Trophoblast cell (in vitro differentiated cells and primary cell): ENCODE measurements around the gene ATP23.

Experiments
- DNase-seq, 2 donors: peaks; one replicate each; pipeline ENCODE4 v3.0.0-alpha.2; 2016
- H2AFZ ChIP-seq: 2 replicates; pipeline ENCODE4 v1.6.1; 2013; ENCODE audit warnings: low read length, moderate library complexity, mild to moderate bottlenecking; ENCODE audit not compliant: insufficient read depth, poor library complexity
- H2AK5ac ChIP-seq: 2 replicates; pipeline ENCODE4 v1.6.1; 2013; ENCODE audit warnings: mild to moderate bottlenecking, low read length
- H2BK120ac ChIP-seq: 2 replicates; pipeline ENCODE4 v1.6.1; 2013; ENCODE audit warnings: low read length, mild to moderate bottlenecking, moderate library complexity; ENCODE audit not compliant: insufficient read depth, poor library complexity
- H2BK12ac ChIP-seq: 2 replicates; pipeline ENCODE4 v1.6.1; 2013; ENCODE audit warnings: mild to moderate bottlenecking, low read length, moderate library complexity
- H2BK5ac ChIP-seq: 2 replicates; pipeline ENCODE4 v1.6.1; 2013; ENCODE audit warnings: low read length, low read depth, moderate library complexity, mild to moderate bottlenecking; ENCODE audit not compliant: poor library complexity
- H3K14ac ChIP-seq: 2 replicates; pipeline ENCODE4 v1.6.1; 2013; ENCODE audit warnings: mild to moderate bottlenecking, low read length
- H3K18ac ChIP-seq: 2 replicates; pipeline ENCODE4 v1.6.1; 2013; ENCODE audit warnings: mild to moderate bottlenecking, low read length
- H3K23ac ChIP-seq: 2 replicates; pipeline ENCODE4 v1.6.1; 2013; ENCODE audit warnings: low read length
- H3K27ac ChIP-seq: 2 replicates; pipeline ENCODE4 v1.5.1; 2013; ENCODE audit warnings: low read depth, mild to moderate bottlenecking, inconsistent platforms, low read length, moderate library complexity
- H3K27me3 ChIP-seq: 2 replicates; pipeline ENCODE4 v1.6.1; 2013; ENCODE audit warnings: inconsistent platforms, mild to moderate bottlenecking, low read length, moderate library complexity; ENCODE audit not compliant: insufficient read depth
- H3K36me3 ChIP-seq, 2 experiments: 1 replicate in 1 of 2; 2 replicates in 1 of 2; pipeline ENCODE4 v1.6.1; 2013; ENCODE audit warnings: low read length in 2 of 2, mild to moderate bottlenecking in 2 of 2, moderate library complexity in 1 of 2; ENCODE audit not compliant: insufficient read depth in 2 of 2, control insufficient read depth in 1 of 2
- H3K4ac ChIP-seq: 2 replicates; pipeline ENCODE4 v1.6.1; 2013; ENCODE audit warnings: low read depth, mild to moderate bottlenecking, low read length, moderate library complexity
- H3K4me1 ChIP-seq, 2 experiments: 1 replicate in 1 of 2; 2 replicates in 1 of 2; pipeline ENCODE4 v1.6.1; 2013; ENCODE audit warnings: low read length in 2 of 2, mild to moderate bottlenecking in 2 of 2, moderate library complexity in 1 of 2; ENCODE audit not compliant: insufficient read depth in 2 of 2, control insufficient read depth in 1 of 2
- H3K4me2 ChIP-seq: 2 replicates; pipeline ENCODE4 v1.6.1; 2013; ENCODE audit warnings: inconsistent platforms, mild to moderate bottlenecking, low read length, moderate library complexity
- H3K4me3 ChIP-seq: 2 replicates; pipeline ENCODE4 v1.5.1; 2013; ENCODE audit warnings: mild to moderate bottlenecking, low read depth, low read length, inconsistent platforms
- H3K79me1 ChIP-seq: one replicate; pipeline ENCODE4 v1.6.1; 2013; ENCODE audit warnings: low read length
- H3K79me2 ChIP-seq: 2 replicates; pipeline ENCODE4 v1.6.1; 2013; ENCODE audit warnings: low read length, mild to moderate bottlenecking; ENCODE audit not compliant: control insufficient read depth, insufficient read depth, poor library complexity
- H3K9ac ChIP-seq: 2 replicates; pipeline ENCODE4 v1.6.1; 2013; ENCODE audit warnings: mild to moderate bottlenecking, low read length
- H3K9me3 ChIP-seq: 2 replicates; pipeline ENCODE4 v1.6.1; 2013; ENCODE audit warnings: low read depth, mild to moderate bottlenecking, control low read depth, inconsistent platforms, low read length; ENCODE audit not compliant: insufficient read depth
- H4K12ac ChIP-seq: 2 replicates; pipeline ENCODE4 v1.6.1; 2013; ENCODE audit warnings: low read depth, mild to moderate bottlenecking, low read length, moderate library complexity
- H4K8ac ChIP-seq: 2 replicates; pipeline ENCODE4 v1.6.1; 2013; ENCODE audit warnings: low read depth, mild to moderate bottlenecking, low read length, moderate library complexity
- H4K91ac ChIP-seq: one replicate; pipeline ENCODE4 v1.6.1; 2013; ENCODE audit warnings: low read depth, mild to moderate bottlenecking, low read length, moderate library complexity
- WGBS: extraction: QIAGEN DNeasy Blood & Tissue Kit; methylation state at CpG from one replicate; pipeline ENCODE4 v1.1.7; 2013; ENCODE audit warnings: missing lambda C conversion rate; ENCODE audit not compliant: insufficient read length, insufficient coverage; ENCODE audit errors: extremely low coverage; 5-methylcytosine and 5-hydroxymethylcytosine counted together

Gene ATP23

DNA sequence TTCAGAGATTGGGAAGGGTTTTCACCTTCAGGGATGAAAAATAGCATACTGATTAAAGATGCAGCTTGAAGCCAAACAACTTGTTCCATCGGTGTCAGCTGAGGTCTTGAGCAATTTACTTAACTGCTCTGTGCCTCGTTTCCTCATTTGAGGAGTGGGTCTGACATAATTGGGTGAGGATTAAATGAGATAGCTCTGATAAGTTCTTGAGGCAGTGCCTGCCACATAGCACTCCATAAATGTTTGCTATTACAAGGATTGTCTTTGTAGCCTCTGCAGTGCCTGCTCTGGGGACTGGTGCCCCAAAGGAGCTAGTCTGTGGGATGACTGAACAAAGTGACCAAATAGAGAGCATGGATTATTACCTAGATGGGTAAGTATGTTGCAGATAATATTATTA is 50.6 kb downstream of the ATP23 start:
- Histone ChIP-seq H3K36me3 (no peaks in the 10 kb centered on the region), H4K8ac (no peak overlapping the region), H2BK12ac (no peak overlapping the region), H3K9me3 (peaks cover 2% of the 10 kb centered on the region), H3K9ac (no peak overlapping the region), H3K79me2 (no peaks in the 10 kb centered on the region), H2BK120ac (no peak overlapping the region), H2AK5ac (no peak overlapping the region), H4K12ac (no peak overlapping the region), H3K18ac (no peak overlapping the region), H3K14ac (no peak overlapping the region), H3K27me3 (no peaks in the 10 kb centered on the region), H2AFZ (no peak overlapping the region), H3K4ac (no peak overlapping the region), H4K91ac (no peak overlapping the region), H2BK5ac (no peak overlapping the region), H3K79me1 (no peaks in the 10 kb centered on the region), H3K4me1 (no peaks in the 10 kb centered on the region), H3K23ac (no peak overlapping the region), H3K27ac (no peak overlapping the region), H3K4me2 (no peak overlapping the region), H3K4me3 (no peak overlapping the region)
- WGBS = no CpG with 5 or more reads among the region's 2 CpGs
- no peak for DNase-seq

DNA sequence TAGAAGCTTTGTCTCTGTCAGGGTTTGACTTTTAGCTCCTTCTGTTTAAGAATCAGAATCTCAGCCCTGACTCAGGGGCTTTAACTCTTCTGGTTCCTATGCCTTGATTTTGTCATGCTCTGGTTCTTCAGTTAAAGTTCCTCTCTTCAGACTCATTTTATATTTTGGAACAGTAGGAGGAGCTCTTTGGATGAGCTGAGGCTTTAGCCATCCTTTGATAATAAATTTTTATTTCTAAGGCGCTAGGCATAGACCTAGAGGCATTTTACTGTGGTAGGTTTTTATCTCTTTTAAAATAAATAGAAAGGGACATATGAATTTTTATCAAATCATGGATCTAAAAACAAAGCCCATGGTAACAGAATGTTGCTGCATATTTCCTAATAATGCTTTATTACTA is 51.7 kb downstream of the ATP23 start:
- Histone ChIP-seq H3K36me3 (no peaks in the 10 kb centered on the region), H3K27me3 (no peaks in the 10 kb centered on the region), H3K4ac (no peak overlapping the region), H2BK12ac (no peak overlapping the region), H3K18ac (no peak overlapping the region), H3K4me2 (no peak overlapping the region), H3K4me1 (no peaks in the 10 kb centered on the region), H2BK5ac (no peak overlapping the region), H2BK120ac (no peak overlapping the region), H2AK5ac (no peak overlapping the region), H3K27ac (no peak overlapping the region), H3K4me3 (no peak overlapping the region), H4K91ac (no peak overlapping the region), H3K14ac (no peak overlapping the region), H3K79me1 (no peaks in the 10 kb centered on the region), H3K9me3 (peaks cover 13% of the 10 kb centered on the region), H4K8ac (no peak overlapping the region), H2AFZ (no peak overlapping the region), H3K79me2 (no peaks in the 10 kb centered on the region), H4K12ac (no peak overlapping the region), H3K23ac (no peak overlapping the region), H3K9ac (no peak overlapping the region)
- WGBS = no CpG with 5 or more reads among the region's 1 CpG
- DNase-seq = peak in 1 of 2 donors; percentile 4

DNA sequence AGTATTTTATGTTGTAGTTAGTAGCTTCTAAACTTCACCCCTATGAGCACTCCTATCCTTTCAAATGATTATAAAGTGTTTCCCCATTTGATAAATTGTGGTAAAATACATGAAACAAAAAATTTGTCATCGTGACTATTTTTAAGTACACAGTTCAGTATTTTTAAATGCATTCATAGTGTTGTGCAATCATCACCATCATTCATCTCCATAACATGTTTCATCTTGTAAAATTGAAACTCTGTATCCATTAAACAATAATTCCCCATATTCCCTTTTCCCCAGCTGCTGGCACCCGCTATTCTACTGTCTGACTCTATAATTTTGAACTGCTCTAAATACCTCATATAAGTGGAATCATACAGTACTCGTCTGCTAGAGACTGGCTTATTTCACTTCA is 52.5 kb downstream of the ATP23 start:
- H3K9me3 ChIP-seq = peaks cover 20% of the 10 kb centered on the region
- H3K79me2 ChIP-seq = no peaks in the 10 kb centered on the region
- no CpG with 5 or more reads among the region's 3 CpGs for WGBS
- H2BK5ac ChIP-seq = no peak overlapping the region
- no peaks in the 10 kb centered on the region for H3K79me1 ChIP-seq
- H2AK5ac ChIP-seq = no peak overlapping the region
- no peaks in the 10 kb centered on the region for H3K27me3 ChIP-seq
- H4K8ac ChIP-seq = no peak overlapping the region
- H4K12ac ChIP-seq = no peak overlapping the region
- no peak overlapping the region for H2BK12ac ChIP-seq
- H3K36me3 ChIP-seq = no peaks in the 10 kb centered on the region
- no peak overlapping the region for H2BK120ac ChIP-seq
- H3K4me3 ChIP-seq = no peak overlapping the region
- H3K23ac ChIP-seq = no peak overlapping the region
- no peak overlapping the region for H3K14ac ChIP-seq
- H3K18ac ChIP-seq = no peak overlapping the region
- H3K9ac ChIP-seq = no peak overlapping the region
- H4K91ac ChIP-seq = no peak overlapping the region
- no peak overlapping the region for H3K4me2 ChIP-seq
- H2AFZ ChIP-seq = no peak overlapping the region
- no peak overlapping the region for H3K27ac ChIP-seq
- H3K4me1 ChIP-seq = no peaks in the 10 kb centered on the region
- no peak overlapping the region for H3K4ac ChIP-seq
- DNase-seq = no peak

DNA sequence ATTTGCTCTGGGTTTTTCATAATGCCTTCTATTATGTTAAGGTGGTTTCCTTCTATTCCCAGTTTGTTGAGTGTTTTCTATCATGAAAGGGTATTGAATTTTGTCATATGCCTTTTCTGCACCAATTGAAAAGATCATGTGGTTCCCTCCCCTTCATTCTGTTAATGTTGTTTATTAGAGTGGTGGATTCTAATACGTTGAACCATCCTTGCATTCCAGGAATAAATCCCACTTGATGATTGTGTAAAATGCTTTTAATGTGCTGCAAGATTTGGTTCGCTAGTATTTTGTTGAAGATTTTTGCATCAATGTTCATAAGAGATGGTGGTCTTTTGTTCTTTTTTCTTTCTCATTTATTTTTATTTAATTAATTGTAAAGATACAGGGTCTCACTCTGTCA is 55.2 kb downstream of the ATP23 start:
- Histone ChIP-seq H4K8ac (no peak overlapping the region), H3K4me3 (no peak overlapping the region), H3K18ac (no peak overlapping the region), H3K9ac (no peak overlapping the region), H3K9me3 (peaks cover 21% of the 10 kb centered on the region), H2AFZ (no peak overlapping the region), H3K4me2 (no peak overlapping the region), H3K27me3 (no peaks in the 10 kb centered on the region), H3K4me1 (no peaks in the 10 kb centered on the region), H2BK120ac (no peak overlapping the region), H3K23ac (no peak overlapping the region), H3K79me1 (no peaks in the 10 kb centered on the region), H3K36me3 (no peaks in the 10 kb centered on the region), H2BK5ac (no peak overlapping the region), H2BK12ac (no peak overlapping the region), H4K91ac (no peak overlapping the region), H3K27ac (no peak overlapping the region), H3K79me2 (no peaks in the 10 kb centered on the region), H3K14ac (no peak overlapping the region), H3K4ac (no peak overlapping the region), H2AK5ac (no peak overlapping the region), H4K12ac (no peak overlapping the region)
- DNase-seq = no peak
- no CpG with 5 or more reads among the region's 2 CpGs for WGBS

DNA sequence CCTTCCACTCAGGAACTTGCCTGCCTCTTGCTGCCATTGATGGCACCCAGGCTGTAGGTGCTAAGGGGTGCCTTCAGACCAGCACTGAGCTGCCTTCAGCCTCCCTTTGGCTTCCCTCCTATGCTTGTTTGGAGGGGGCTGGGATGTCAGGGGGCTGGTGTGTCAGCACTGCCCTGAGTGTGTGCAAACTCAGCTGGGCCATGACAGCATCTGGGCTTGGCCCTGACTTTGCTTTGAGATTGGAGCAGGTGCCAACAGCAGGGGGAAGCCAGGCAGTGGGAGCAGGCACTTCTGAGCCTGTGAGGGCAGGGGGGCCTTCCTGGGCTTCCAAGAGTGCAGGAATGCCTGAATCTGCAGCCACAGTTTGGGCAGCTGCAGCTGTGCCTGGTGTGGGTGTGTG is 56.9 kb downstream of the ATP23 start:
- H3K27me3 ChIP-seq = no peaks in the 10 kb centered on the region
- no peak overlapping the region for H4K12ac ChIP-seq
- H3K4me3 ChIP-seq = no peak overlapping the region
- H2AFZ ChIP-seq = no peak overlapping the region
- H3K36me3 ChIP-seq = no peaks in the 10 kb centered on the region
- H3K27ac ChIP-seq = no peak overlapping the region
- H2AK5ac ChIP-seq = no peak overlapping the region
- H3K14ac ChIP-seq = no peak overlapping the region
- DNase-seq = no peak
- H2BK120ac ChIP-seq = no peak overlapping the region
- no peak overlapping the region for H3K9ac ChIP-seq
- H4K8ac ChIP-seq = no peak overlapping the region
- H3K4ac ChIP-seq = no peak overlapping the region
- no peak overlapping the region for H3K4me2 ChIP-seq
- H2BK5ac ChIP-seq = no peak overlapping the region
- H3K79me1 ChIP-seq = no peaks in the 10 kb centered on the region
- H2BK12ac ChIP-seq = no peak overlapping the region
- H3K18ac ChIP-seq = no peak overlapping the region
- H3K4me1 ChIP-seq = no peaks in the 10 kb centered on the region
- no peak overlapping the region for H4K91ac ChIP-seq
- no peaks in the 10 kb centered on the region for H3K79me2 ChIP-seq
- no peak overlapping the region for H3K23ac ChIP-seq
- peaks cover 21% of the 10 kb centered on the region for H3K9me3 ChIP-seq
